Neural cell (in vitro differentiated cells): ENCODE data around the gene SWI5. TPM values are rescaled to one million over a fixed set of nuclear protein-coding genes. Genes with fewer than 3 reads are reported as not detected.

Experiments used
- H2AFZ ChIP-seq: fragments of 200-600, 300-800 bp; sonication (generic), shearing (Covaris generic); 2 replicates; pipeline ENCODE4 v1.6.0; 2014; ENCODE audit warnings: low read depth, mild to moderate bottlenecking, antibody characterized with exemption, low read length, moderate library complexity
- H3F3A ChIP-seq: fragments of 200-600 bp; shearing (Covaris generic); 2 replicates; pipeline ENCODE4 v1.6.1; 2016; ENCODE audit warnings: mild to moderate bottlenecking, moderate library complexity, mixed read lengths, antibody characterized with exemption, low read length; ENCODE audit not compliant: insufficient read depth, poor library complexity, severe bottlenecking
- H3K27ac ChIP-seq: fragments of 200-600, 300-800 bp; sonication (generic), shearing (Covaris generic); 2 replicates; pipeline ENCODE4 v1.5.1; 2014; ENCODE audit warnings: mild to moderate bottlenecking, low read length, moderate library complexity
- H3K27me3 ChIP-seq: fragments of 300-800, 200-600 bp; sonication (generic), shearing (Covaris generic); 2 replicates; pipeline ENCODE4 v1.6.0; 2014; ENCODE audit warnings: mild to moderate bottlenecking, low read depth, low read length, moderate library complexity; ENCODE audit not compliant: insufficient read depth
- H3K36me3 ChIP-seq: fragments of 300-800, 200-600 bp; sonication (generic), shearing (Covaris generic); 2 replicates; pipeline ENCODE4 v1.5.1; 2014; ENCODE audit warnings: mild to moderate bottlenecking, antibody characterized with exemption, low read length, moderate library complexity; ENCODE audit not compliant: insufficient read depth
- H3K4me2 ChIP-seq: fragments of 300-800, 200-600 bp; sonication (generic), shearing (Covaris generic); 2 replicates; pipeline ENCODE4 v1.6.0; 2014; ENCODE audit warnings: mild to moderate bottlenecking, low read length
- H3K4me3 ChIP-seq: fragments of 300-800, 200-600 bp; sonication (generic), shearing (Covaris generic); 2 replicates; pipeline ENCODE4 v1.5.1; 2014; ENCODE audit warnings: mild to moderate bottlenecking, low read length, moderate library complexity
- H3K79me2 ChIP-seq: fragments of 200-600 bp; shearing (Covaris generic); replicated peaks from 2 replicates; pipeline ENCODE4 v1.6.0; 2014; ENCODE audit warnings: mild to moderate bottlenecking, low read length, moderate library complexity; ENCODE audit not compliant: insufficient read depth
- H3K9ac ChIP-seq: fragments of 300-800, 200-600 bp; sonication (generic), shearing (Covaris generic); 2 replicates; pipeline ENCODE4 v1.6.1; 2016; ENCODE audit warnings: mild to moderate bottlenecking, low read length, mixed read lengths
- H3K9me2 ChIP-seq: fragments of 200-600 bp; shearing (Covaris generic); 2 replicates; pipeline ENCODE4 v1.6.1; 2016; ENCODE audit warnings: mild to moderate bottlenecking, low read length, mixed read lengths; ENCODE audit not compliant: insufficient read depth
- H3K9me3 ChIP-seq: fragments of 200-600, 300-800 bp; sonication (generic), shearing (Covaris generic); 2 replicates; pipeline ENCODE4 v1.6.1; 2016; ENCODE audit warnings: mild to moderate bottlenecking, mixed run types, low read length, moderate library complexity, mixed read lengths
- H4K20me1 ChIP-seq: fragments of 200-600 bp; shearing (Covaris generic); 2 replicates; pipeline ENCODE4 v1.6.1; 2016; ENCODE audit warnings: mild to moderate bottlenecking, mixed run types; ENCODE audit not compliant: insufficient read depth
- CTCF ChIP-seq: fragments of 450-650 bp; IDR thresholded peaks from 2 replicates; pipeline ENCODE4 v1.5.1; 2014; ENCODE audit warnings: antibody characterized with exemption, mild to moderate bottlenecking, moderate library complexity; ENCODE audit not compliant: poor library complexity, severe bottlenecking
- EP300 ChIP-seq: fragments of 450-650 bp; conservative IDR thresholded peaks from 2 replicates; pipeline ENCODE4 v1.6.1; 2014; ENCODE audit warnings: antibody characterized with exemption, mild to moderate bottlenecking, moderate library complexity; ENCODE audit not compliant: poor library complexity, severe bottlenecking
- EZH2 ChIP-seq: fragments of 200-600, 300-800 bp; shearing (Covaris generic), sonication (generic); IDR thresholded peaks from 2 replicates; pipeline ENCODE4 v1.6.1; 2014; ENCODE audit warnings: antibody characterized with exemption, low read length, borderline replicate concordance, mild to moderate bottlenecking; ENCODE audit not compliant: insufficient read depth, poor library complexity, severe bottlenecking
- MXI1 ChIP-seq: fragments of 450-650 bp; conservative IDR thresholded peaks from 2 replicates; pipeline ENCODE4 v1.6.1; 2014; ENCODE audit warnings: antibody characterized with exemption, mild to moderate bottlenecking; ENCODE audit not compliant: poor library complexity, severe bottlenecking
- POLR2AphosphoS5 ChIP-seq: IDR thresholded peaks from 2 replicates; pipeline ENCODE4 v1.6.1; 2012
- RAD21 ChIP-seq: fragments of 450-650 bp; conservative IDR thresholded peaks from 2 replicates; pipeline ENCODE4 v1.6.1; 2014; ENCODE audit warnings: antibody characterized with exemption, mild to moderate bottlenecking, moderate library complexity
- REST ChIP-seq: IDR thresholded peaks from 2 replicates; pipeline ENCODE4 v1.6.1; 2012; ENCODE audit warnings: borderline replicate concordance
- SMC3 ChIP-seq: fragments of 450-650 bp; conservative IDR thresholded peaks from 2 replicates; pipeline ENCODE4 v1.6.1; 2014; ENCODE audit warnings: antibody characterized with exemption, mild to moderate bottlenecking, moderate library complexity; ENCODE audit not compliant: poor library complexity
- TAF1 ChIP-seq: IDR thresholded peaks from 2 replicates; pipeline ENCODE4 v1.6.1; 2012; ENCODE audit warnings: low read depth
- polyA plus RNA-seq: library from polyadenylated mRNA; depleted of rRNA; stranded (reverse); fragments of >200 nt; gene quantifications from 2 replicates; pipeline ENCODE4 v1.2.3, GENCODE V29; 2014

Gene SWI5
- polyA plus RNA-seq, 1 donor from 2014 or later, result 67.1 TPM

- H3K9me2 ChIP-seq, result no peaks in the 10 kb centered on the region
- H3K27me3 ChIP-seq, result no peaks in the 10 kb centered on the region
- no peaks in the 10 kb centered on the region for H4K20me1 ChIP-seq
- no peak overlapping the region for H3K4me2 ChIP-seq
- H3K9me3 ChIP-seq, result no peaks in the 10 kb centered on the region
- H3K36me3 ChIP-seq, result no peaks in the 10 kb centered on the region
- no peaks in the 10 kb centered on the region for H3F3A ChIP-seq
- no peak overlapping the region for H2AFZ ChIP-seq
- no peak overlapping the region for H3K27ac ChIP-seq
- TF ChIP-seq SMC3 (no peak), REST (no peak), TAF1 (no peak), CTCF (no peak), EP300 (no peak), RAD21 (no peak), MXI1 (no peak), EZH2 (no peak)
- H3K79me2 ChIP-seq, result peaks cover 5% of the 10 kb centered on the region
- no peak overlapping the region for H3K9ac ChIP-seq
- H3K4me3 ChIP-seq, result no peak overlapping the region
These were observed 40.3 kb downstream of the SWI5 start for GRCh38 chr9:128316421-128316820.

GRCh38 chr9:128317629-128318028 is 41.6 kb downstream of the SWI5 start:
- no peaks in the 10 kb centered on the region for H3K27me3 ChIP-seq
- H3K9me3 ChIP-seq, result no peaks in the 10 kb centered on the region
- H3K79me2 ChIP-seq, result peaks cover 12% of the 10 kb centered on the region
- H3K9ac ChIP-seq, result no peak overlapping the region
- no peak for TF ChIP-seq POLR2AphosphoS5
- TF ChIP-seq EP300, result no peak
- TF ChIP-seq CTCF, result no peak
- TF ChIP-seq EZH2, result no peak
- TF ChIP-seq SMC3, result no peak
- TF ChIP-seq REST, result no peak
- TF ChIP-seq RAD21, result no peak
- TF ChIP-seq TAF1, result no peak
- no peak for TF ChIP-seq MXI1
- no peaks in the 10 kb centered on the region for H3K9me2 ChIP-seq
- no peaks in the 10 kb centered on the region for H4K20me1 ChIP-seq
- H3F3A ChIP-seq, result no peaks in the 10 kb centered on the region
- no peaks in the 10 kb centered on the region for H3K36me3 ChIP-seq
- no peak overlapping the region for H3K4me3 ChIP-seq
- no peak overlapping the region for H2AFZ ChIP-seq
- H3K27ac ChIP-seq, result no peak overlapping the region
- H3K4me2 ChIP-seq, result no peak overlapping the region
